ENCODE results near the gene KXD1. TPM values are rescaled to one million over a fixed set of nuclear protein-coding genes. Genes with fewer than 3 reads are reported as not detected.

KXD1 gene
- total RNA-seq, 1 experiment from 2014 or later = 77.5 TPM

DNA sequence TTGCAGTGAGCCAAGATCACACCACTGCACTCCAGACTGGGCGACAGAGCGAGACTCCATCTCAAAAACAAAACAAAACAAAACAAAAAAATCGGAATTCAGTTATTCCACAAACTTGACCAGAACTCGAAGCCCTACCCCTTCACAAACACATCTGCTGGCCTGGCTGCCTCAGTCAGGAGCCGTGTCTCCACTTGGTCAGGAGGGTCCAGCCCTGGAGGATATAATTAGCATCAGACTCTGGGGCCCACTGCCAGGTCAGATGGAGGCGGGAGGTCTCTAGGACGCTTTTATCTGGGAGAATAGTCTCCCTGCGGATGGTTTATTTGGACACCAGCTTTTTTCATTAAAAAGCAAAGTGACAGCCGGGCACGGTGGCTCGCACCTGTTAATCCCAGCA lies 43.8 kb upstream of the KXD1 start:
- DNase-seq = no peak
- Histone ChIP-seq H3K36me3 (ENCODE audit: control insufficient read depth, insufficient read depth, low read length) (no peaks in the 10 kb centered on the region), H3K27me3 (replicated peaks; ENCODE audit: control insufficient read depth, insufficient read depth, low read length) (no peaks in the 10 kb centered on the region), H3K4me3 (ENCODE audit: low read depth, low read length) (no peak overlapping the region), H3K4me1 (peaks cover 14% of the 10 kb centered on the region), H3K9me3 (no peaks in the 10 kb centered on the region)
- peaks cover 30% of the 10 kb centered on the region for H3K4me1 Mint-ChIP-seq (ENCODE audit: low read depth, unreplicated experiment)
- ChIA-PET POLR2A (no interaction called here), CTCF (no interaction called here)
- H3K36me3 Mint-ChIP-seq (ENCODE audit: insufficient read depth, unreplicated experiment) = peaks cover 11% of the 10 kb centered on the region
- H3K4me3 Mint-ChIP-seq (ENCODE audit: unreplicated experiment) = no peak overlapping the region
- no peaks in the 10 kb centered on the region for H3K27me3 Mint-ChIP-seq (ENCODE audit: insufficient read depth, unreplicated experiment)
- intact Hi-C loops (cut with micrococcal nuclease; ENCODE audit: unreplicated experiment) = no loop called here
- H3K27ac Mint-ChIP-seq (ENCODE audit: unreplicated experiment) = no peak overlapping the region
- H3K9me3 Mint-ChIP-seq (ENCODE audit: unreplicated experiment) = no peaks in the 10 kb centered on the region
- TF ChIP-seq, protein P1, sequence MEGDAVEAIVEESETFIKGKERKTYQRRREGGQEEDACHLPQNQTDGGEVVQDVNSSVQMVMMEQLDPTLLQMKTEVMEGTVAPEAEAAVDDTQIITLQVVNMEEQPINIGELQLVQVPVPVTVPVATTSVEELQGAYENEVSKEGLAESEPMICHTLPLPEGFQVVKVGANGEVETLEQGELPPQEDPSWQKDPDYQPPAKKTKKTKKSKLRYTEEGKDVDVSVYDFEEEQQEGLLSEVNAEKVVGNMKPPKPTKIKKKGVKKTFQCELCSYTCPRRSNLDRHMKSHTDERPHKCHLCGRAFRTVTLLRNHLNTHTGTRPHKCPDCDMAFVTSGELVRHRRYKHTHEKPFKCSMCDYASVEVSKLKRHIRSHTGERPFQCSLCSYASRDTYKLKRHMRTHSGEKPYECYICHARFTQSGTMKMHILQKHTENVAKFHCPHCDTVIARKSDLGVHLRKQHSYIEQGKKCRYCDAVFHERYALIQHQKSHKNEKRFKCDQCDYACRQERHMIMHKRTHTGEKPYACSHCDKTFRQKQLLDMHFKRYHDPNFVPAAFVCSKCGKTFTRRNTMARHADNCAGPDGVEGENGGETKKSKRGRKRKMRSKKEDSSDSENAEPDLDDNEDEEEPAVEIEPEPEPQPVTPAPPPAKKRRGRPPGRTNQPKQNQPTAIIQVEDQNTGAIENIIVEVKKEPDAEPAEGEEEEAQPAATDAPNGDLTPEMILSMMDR (IDR thresholded peaks at IDR 0.05; ENCODE audit: insufficient read depth in 1 of 2, low read depth in 1 of 2, low read length in 1 of 2, severe bottlenecking in 1 of 2, unreplicated experiment in 1 of 2) = no peak
- no TSS peak for BruUV-seq (replicated peaks)

DNA sequence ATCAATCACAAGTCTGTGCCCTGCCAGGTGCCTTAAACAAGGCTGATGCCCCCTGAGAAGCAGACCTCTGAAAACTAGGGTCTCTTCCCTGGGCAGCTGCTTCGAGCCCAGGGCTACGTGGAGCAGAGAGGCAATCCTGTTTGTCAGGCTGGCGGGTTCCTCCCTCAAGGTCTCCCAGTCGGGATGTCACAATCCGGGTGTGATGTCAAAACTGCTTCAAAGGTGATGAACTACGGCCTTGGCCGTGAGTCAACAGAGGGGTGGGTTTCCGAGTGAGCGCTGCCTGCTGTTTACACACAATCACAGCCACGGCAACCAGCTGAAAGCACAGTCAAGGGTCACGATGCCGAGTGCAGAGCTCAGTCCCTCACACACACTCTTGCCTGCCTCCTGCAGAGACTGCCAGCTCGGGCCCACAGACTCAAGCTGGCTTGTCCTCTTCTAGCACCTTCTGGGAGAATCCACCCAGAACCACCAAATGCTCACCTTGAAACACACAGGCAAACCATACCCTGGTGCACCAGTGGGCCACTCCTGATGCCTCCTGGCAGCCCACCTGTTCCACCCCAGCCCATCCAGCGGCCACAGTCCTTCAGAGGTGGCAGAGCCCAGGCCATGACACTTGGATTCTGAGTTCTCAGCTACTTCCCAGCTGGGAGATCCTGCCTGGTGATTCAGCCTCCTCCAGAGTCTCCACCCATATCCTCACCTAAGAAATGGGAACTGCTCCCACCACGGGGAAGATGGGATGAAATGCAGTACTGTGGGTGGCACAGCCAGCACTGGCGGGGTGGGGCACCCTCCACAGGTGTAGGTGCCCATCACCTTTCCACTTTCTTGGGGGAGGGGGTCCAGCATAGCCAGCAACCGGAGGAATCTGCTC lies 42.6 kb upstream of the KXD1 start:
- Mint-ChIP-seq H3K4me3 (ENCODE audit: unreplicated experiment) (no peak overlapping the region), H3K27me3 (ENCODE audit: insufficient read depth, unreplicated experiment) (no peaks in the 10 kb centered on the region), H3K36me3 (ENCODE audit: insufficient read depth, unreplicated experiment) (peaks cover 11% of the 10 kb centered on the region), H3K4me1 (ENCODE audit: low read depth, unreplicated experiment) (peaks cover 30% of the 10 kb centered on the region), H3K9me3 (ENCODE audit: unreplicated experiment) (no peaks in the 10 kb centered on the region), H3K27ac (ENCODE audit: unreplicated experiment) (peak overlapping the region; percentile 76)
- ChIA-PET CTCF (interaction anchor here (1.0 to 1.3 kb wide), 2 partner anchors 26 to 74 kb away, joined by 3 to 10 read pairs; no protein-coding TSS in a partner anchor), POLR2A (interaction anchor here (0.5 to 0.7 kb wide), 2 partner anchors 33 to 56 kb away, joined by 3 to 5 read pairs; no protein-coding TSS in a partner anchor)
- Histone ChIP-seq H3K4me3 (ENCODE audit: low read depth, low read length) (no peak overlapping the region), H3K9me3 (no peaks in the 10 kb centered on the region), H3K4me1 (peaks cover 19% of the 10 kb centered on the region), H3K27me3 (replicated peaks; ENCODE audit: control insufficient read depth, insufficient read depth, low read length) (no peaks in the 10 kb centered on the region), H3K36me3 (ENCODE audit: control insufficient read depth, insufficient read depth, low read length) (no peaks in the 10 kb centered on the region)
- BruUV-seq (replicated peaks) = no TSS peak
- TF ChIP-seq, protein P1 (IDR thresholded peaks at IDR 0.05; ENCODE audit: insufficient read depth in 1 of 2, low read depth in 1 of 2, low read length in 1 of 2, severe bottlenecking in 1 of 2, unreplicated experiment in 1 of 2) = no peak
- peak; percentile 91 to 92 for DNase-seq
- intact Hi-C loops (cut with micrococcal nuclease; ENCODE audit: unreplicated experiment) = no loop called here

DNA sequence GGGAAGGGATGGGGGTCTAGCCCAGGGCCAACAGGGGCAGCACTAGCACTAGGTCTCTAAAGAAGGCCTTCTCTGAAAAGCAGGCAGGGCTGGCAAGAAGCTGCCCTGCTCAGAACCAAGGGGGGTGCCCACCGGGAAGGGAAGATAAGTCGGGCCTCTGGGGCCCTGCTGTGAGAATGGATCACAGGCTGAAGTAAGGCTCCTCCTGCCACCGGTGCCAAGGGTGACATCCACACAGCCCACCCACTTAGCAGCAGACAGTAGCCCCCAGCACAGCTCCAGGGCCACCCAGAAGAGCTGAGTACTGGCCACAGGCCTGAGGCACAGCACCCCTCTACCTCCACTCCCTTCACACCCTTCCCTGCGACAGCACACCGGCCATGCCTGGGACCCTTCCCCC lies 41.7 kb upstream of the KXD1 start:
- CTCF ChIA-PET = interaction anchor here (1.1 kb wide), 1 partner anchor 27 kb away, joined by 4 read pairs; no protein-coding TSS in a partner anchor
- TF ChIP-seq, protein P1 (IDR thresholded peaks at IDR 0.05; ENCODE audit: insufficient read depth in 1 of 2, low read depth in 1 of 2, low read length in 1 of 2, severe bottlenecking in 1 of 2, unreplicated experiment in 1 of 2) = no peak
- BruUV-seq (replicated peaks) = no TSS peak

More for the DNA sequence above, 41.7 kb upstream of the KXD1 start:
- POLR2A ChIA-PET = no interaction called here
- Histone ChIP-seq H3K9me3 (no peaks in the 10 kb centered on the region), H3K36me3 (ENCODE audit: control insufficient read depth, insufficient read depth, low read length) (no peaks in the 10 kb centered on the region), H3K4me1 (peaks cover 19% of the 10 kb centered on the region), H3K4me3 (ENCODE audit: low read depth, low read length) (no peak overlapping the region), H3K27me3 (replicated peaks; ENCODE audit: control insufficient read depth, insufficient read depth, low read length) (no peaks in the 10 kb centered on the region)
- no peak for DNase-seq
- peaks cover 11% of the 10 kb centered on the region for H3K36me3 Mint-ChIP-seq (ENCODE audit: insufficient read depth, unreplicated experiment)
- intact Hi-C loops (cut with micrococcal nuclease; ENCODE audit: unreplicated experiment) = no loop called here
- H3K4me3 Mint-ChIP-seq (ENCODE audit: unreplicated experiment) = no peak overlapping the region
- H3K4me1 Mint-ChIP-seq (ENCODE audit: low read depth, unreplicated experiment) = peaks cover 30% of the 10 kb centered on the region
- no peaks in the 10 kb centered on the region for H3K27me3 Mint-ChIP-seq (ENCODE audit: insufficient read depth, unreplicated experiment)
- H3K27ac Mint-ChIP-seq (ENCODE audit: unreplicated experiment) = peak overlapping the region; percentile 85
- no peaks in the 10 kb centered on the region for H3K9me3 Mint-ChIP-seq (ENCODE audit: unreplicated experiment)

All from Caco-2 (cell line).